ENCODE data around the gene E2F3. TPM values are rescaled to one million over a fixed set of nuclear protein-coding genes. Genes with fewer than 3 reads are reported as not detected.

Gene E2F3
- total RNA-seq, 4 donors from 2014 or later: 5.8 to 10.7 (median 9.1) TPM

DNA sequence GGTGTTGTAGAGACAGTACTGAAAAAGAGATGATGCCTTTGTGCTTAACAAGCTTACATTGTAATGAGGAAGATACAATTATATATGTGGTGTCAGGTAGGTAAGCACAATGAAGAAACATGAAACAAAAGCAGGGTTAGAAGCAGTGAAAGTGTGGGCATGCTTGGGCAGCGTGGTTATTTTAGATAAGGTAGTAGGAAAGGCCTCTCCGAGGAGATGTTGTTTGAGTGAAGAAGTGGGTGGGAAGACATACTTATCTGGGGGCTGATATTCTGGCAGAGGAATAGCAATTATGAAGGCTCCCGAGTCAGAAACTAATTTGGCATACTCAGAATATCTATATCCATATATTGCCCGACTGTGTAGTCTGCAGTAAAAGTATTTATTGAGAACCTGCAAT lies 137.2 kb downstream of the E2F3 start:
- no peak for DNase-seq (ENCODE audit: low spot score)
- TF ChIP-seq, protein P1, sequence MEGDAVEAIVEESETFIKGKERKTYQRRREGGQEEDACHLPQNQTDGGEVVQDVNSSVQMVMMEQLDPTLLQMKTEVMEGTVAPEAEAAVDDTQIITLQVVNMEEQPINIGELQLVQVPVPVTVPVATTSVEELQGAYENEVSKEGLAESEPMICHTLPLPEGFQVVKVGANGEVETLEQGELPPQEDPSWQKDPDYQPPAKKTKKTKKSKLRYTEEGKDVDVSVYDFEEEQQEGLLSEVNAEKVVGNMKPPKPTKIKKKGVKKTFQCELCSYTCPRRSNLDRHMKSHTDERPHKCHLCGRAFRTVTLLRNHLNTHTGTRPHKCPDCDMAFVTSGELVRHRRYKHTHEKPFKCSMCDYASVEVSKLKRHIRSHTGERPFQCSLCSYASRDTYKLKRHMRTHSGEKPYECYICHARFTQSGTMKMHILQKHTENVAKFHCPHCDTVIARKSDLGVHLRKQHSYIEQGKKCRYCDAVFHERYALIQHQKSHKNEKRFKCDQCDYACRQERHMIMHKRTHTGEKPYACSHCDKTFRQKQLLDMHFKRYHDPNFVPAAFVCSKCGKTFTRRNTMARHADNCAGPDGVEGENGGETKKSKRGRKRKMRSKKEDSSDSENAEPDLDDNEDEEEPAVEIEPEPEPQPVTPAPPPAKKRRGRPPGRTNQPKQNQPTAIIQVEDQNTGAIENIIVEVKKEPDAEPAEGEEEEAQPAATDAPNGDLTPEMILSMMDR (IDR thresholded peaks at IDR 0.05): no peak
- ATAC-seq (ENCODE audit: low FRiP score): no peak

- TF ChIP-seq, protein P1 (IDR thresholded peaks at IDR 0.05): no peak
- DNase-seq (ENCODE audit: low spot score) (no peak), ATAC-seq (ENCODE audit: low FRiP score) (no peak)
Observed at GRCh38 chr6:20539387-20539786, 137.7 kb downstream of the E2F3 start.

- DNase-seq (ENCODE audit: low spot score) (no peak), ATAC-seq (ENCODE audit: low FRiP score) (no peak)
- TF ChIP-seq, protein P1 (IDR thresholded peaks at IDR 0.05): no peak
Observed at GRCh38 chr6:20540683-20541082, 139.0 kb downstream of the E2F3 start.

DNA sequence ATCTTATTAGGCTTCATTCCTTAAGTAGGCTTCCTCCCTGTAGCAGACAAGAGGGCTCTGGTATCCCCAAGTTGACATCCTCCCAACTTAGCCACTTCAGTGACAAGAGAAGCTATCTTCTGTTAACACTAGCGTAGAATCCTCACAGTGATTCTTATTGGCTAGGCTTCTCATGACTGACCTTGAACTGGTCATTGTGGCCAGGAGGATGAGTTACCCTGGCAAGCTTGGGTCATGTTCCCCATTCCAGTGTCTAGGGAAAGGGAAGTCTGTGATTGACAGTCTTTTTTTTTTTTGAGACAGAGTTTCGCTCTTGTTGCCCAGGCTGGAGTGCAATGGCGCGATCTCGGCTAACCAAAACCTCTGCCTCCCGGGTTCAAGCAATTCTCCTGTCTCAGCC lies 139.7 kb downstream of the E2F3 start:
- ATAC-seq (ENCODE audit: low FRiP score) (no peak), DNase-seq (ENCODE audit: low spot score) (no peak)
- TF ChIP-seq, protein P1 (IDR thresholded peaks at IDR 0.05): no peak

DNA sequence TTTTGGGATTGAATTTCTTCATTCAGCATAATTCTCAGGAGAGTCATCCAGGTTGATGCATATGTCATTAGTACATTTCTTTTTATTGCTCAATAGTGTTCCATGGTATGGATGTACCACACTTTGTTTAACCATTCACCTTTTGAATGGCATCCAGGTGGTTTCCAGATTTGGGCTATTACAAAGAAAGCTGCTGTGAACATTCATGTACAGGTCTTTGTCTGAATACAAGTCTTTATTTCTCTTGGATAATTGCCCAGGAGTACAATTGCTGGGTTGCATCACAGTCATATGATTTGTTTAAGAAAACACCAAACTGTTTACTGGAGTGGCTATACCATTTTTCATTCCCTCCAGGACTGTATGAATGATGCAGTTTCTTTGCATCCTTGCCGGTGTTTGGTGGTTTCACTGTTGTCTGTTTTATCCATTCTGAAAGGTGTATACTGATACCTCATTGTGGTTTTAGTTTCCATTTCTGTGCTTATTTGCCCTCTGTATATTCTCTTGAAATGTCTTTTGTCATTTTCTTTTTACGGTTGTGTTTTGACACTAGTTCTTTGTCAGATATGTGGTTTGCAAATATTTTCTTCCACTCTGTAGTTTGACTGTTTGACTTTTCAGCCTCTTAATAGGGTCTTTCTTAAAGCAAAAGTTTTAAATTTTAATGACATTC lies 141.4 kb downstream of the E2F3 start:
- ATAC-seq (ENCODE audit: low FRiP score) (no peak), DNase-seq (ENCODE audit: low spot score) (no peak)
- TF ChIP-seq, protein P1 (IDR thresholded peaks at IDR 0.05): no peak

Small RNAs within 50 kb of the gene (small RNA-seq; reads per million reads assigned to genes)
- not detected for gene RF00019
- gene RNU6-141P: not detected

Other genes starting within 250 kb of the E2F3 start
- 10 to 100 TPM in 1 of 4 donors, 1 to 10 TPM in 3; 6.6 to 10.2 (median 7.0) TPM for gene MBOAT1, start 189.4 kb upstream of the E2F3 start, total RNA-seq
- gene CDKAL1, start 132.6 kb downstream of the E2F3 start, total RNA-seq: 10 to 100 TPM; 11.8 to 21.4 (median 13.8) TPM

All from omental fat pad (tissue), 4 donors.